ENCODE measurements around the gene RGS4.

The RGS4 gene

GRCh38 chr1:163104385-163105099, 35.4 kb downstream of the RGS4 start:
- DNase-seq: no peak

- DNase-seq: no peak
Observed at GRCh38 chr1:163106364-163106987, 37.3 kb downstream of the RGS4 start.

DNA sequence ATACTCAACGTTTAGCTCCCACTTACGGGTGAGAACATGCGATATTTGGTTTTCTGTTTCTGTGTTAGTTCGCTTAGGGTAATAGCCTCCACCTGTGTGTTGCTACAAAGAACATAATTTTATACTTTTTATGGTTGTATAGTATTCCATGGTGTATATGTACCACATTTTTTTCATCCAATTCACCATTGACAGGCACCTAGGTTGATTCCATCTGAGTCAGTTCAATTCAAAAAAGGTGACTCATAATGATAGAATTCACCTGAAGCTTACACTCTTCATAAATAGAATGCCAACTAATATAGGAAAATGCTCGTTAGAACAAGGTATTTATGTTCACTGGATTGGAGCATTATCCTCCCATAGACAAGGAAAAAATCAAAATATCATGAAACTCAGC, 38.5 kb downstream of the RGS4 start:
- no peak for DNase-seq

DNA sequence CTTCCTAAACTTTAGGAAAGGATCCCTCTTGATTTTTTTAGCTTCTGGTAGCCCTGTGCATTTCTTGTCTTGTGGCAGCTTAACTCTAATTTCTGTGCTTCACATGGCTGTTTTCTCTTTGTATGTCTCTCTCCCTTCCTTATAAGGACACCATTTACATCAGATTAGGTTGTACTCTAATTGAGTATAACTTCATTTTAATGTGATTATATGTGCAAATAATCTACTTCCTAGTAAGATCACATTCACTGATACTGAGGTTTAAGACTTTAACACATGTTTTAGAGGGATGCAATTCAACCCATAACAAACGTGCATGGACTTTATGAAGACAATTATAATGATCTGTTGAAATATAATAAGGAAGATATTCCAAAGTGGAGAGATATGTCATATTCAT, 46.7 kb downstream of the RGS4 start:
- no peak for DNase-seq

DNA sequence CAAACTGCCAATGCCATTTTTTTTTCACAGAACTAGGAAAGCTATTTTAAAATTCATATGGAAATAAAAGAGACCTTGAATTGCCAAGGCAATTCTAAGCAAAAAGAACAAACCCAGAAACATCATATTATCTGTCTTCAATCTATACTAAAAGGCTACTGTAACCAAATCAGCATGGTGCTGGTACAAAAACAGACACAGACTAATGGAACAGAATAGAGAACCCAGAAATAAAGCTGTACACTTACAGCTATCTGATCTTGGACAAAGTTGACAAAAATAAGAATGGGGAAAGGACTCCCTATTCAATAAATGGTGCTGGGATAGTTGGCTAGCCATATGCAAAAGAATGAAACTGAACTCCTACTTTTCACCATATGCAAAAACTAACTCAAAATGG, 50.5 kb downstream of the RGS4 start:
- DNase-seq: no peak

DNA sequence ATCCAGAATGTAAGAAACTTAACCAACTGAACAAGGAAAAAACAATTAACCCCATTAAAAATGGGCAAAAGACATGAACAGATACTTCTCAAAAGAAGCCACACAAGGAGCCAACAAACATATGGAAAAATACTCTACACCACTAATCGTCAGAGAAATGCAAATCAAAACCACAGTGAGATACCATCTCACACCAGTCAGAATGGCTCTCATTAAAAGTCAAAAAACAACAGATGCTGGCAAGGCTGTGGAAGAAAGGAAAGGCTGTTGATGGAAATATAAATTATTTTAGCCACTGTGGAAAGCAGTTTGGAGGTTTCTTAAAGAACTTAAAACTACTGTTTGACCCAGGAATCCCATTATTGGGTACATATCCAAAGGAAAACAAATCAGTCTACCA, 51.2 kb downstream of the RGS4 start:
- no peak for DNase-seq

GRCh38 chr1:163124812-163125211, 55.7 kb downstream of the RGS4 start:
- DNase-seq: no peak

All from NCI-H345 (cell line).